H9 (cell line): Measurements from ENCODE around the gene LTBP4. TPM values are rescaled to one million over a fixed set of nuclear protein-coding genes. Genes with fewer than 3 reads are reported as not detected.

Source experiments
- DNase-seq: peaks from one replicate; pipeline ENCODE4 v3.0.0-alpha.2; 2017
- H2AFZ ChIP-seq: one replicate; pipeline ENCODE4 v1.6.1; 2013; ENCODE audit warnings: mild to moderate bottlenecking, low read length, control low read depth, moderate library complexity
- H2AK5ac ChIP-seq: 2 replicates; pipeline ENCODE4 v1.6.1; 2013; ENCODE audit warnings: low read length, control low read depth, mixed read lengths; ENCODE audit not compliant: insufficient read length
- H2BK120ac ChIP-seq: one replicate; pipeline ENCODE4 v1.6.1; 2013; ENCODE audit warnings: low read depth, mild to moderate bottlenecking, low read length, control low read depth, inconsistent platforms; ENCODE audit not compliant: poor library complexity, severe bottlenecking
- H2BK12ac ChIP-seq: 2 replicates; pipeline ENCODE4 v1.6.1; 2013; ENCODE audit warnings: low read length, control low read depth, mixed read lengths, low read depth; ENCODE audit not compliant: insufficient read length
- H2BK15ac ChIP-seq: 2 replicates; pipeline ENCODE4 v1.6.1; 2013; ENCODE audit warnings: low read depth, low read length, control low read depth
- H2BK20ac ChIP-seq: one replicate; pipeline ENCODE4 v1.6.1; 2013; ENCODE audit warnings: low read depth, mild to moderate bottlenecking, low read length, control low read depth, inconsistent platforms; ENCODE audit not compliant: poor library complexity, severe bottlenecking
- H2BK5ac ChIP-seq: 2 replicates; pipeline ENCODE4 v1.6.1; 2013; ENCODE audit warnings: low read length, control low read depth, mixed read lengths; ENCODE audit not compliant: insufficient read length
- H3K14ac ChIP-seq: 2 replicates; pipeline ENCODE4 v1.6.1; 2013; ENCODE audit warnings: low read length, control low read depth; ENCODE audit not compliant: insufficient read depth
- H3K18ac ChIP-seq: 2 replicates; pipeline ENCODE4 v1.6.1; 2013; ENCODE audit warnings: low read depth, mild to moderate bottlenecking, mixed read lengths, low read length, control low read depth; ENCODE audit not compliant: insufficient read length
- H3K23ac ChIP-seq: 2 replicates; pipeline ENCODE4 v1.6.1; 2013; ENCODE audit warnings: low read length, control low read depth, mixed read lengths, low read depth; ENCODE audit not compliant: insufficient read length
- H3K23me2 ChIP-seq: 2 replicates; pipeline ENCODE4 v1.6.1; 2013; ENCODE audit warnings: low read depth, mild to moderate bottlenecking, mixed read lengths, low read length, control low read depth; ENCODE audit not compliant: insufficient read length, poor library complexity, severe bottlenecking
- H3K27ac ChIP-seq: 2 replicates; pipeline ENCODE4 v1.5.1; 2013; ENCODE audit warnings: low read length, control low read depth, mixed read lengths, low read depth; ENCODE audit not compliant: insufficient read length
- H3K27me3 ChIP-seq: 2 replicates; pipeline ENCODE4 v1.6.1; 2013; ENCODE audit warnings: low read length, control low read depth, inconsistent platforms; ENCODE audit not compliant: insufficient read depth
- H3K4ac ChIP-seq: 2 replicates; pipeline ENCODE4 v1.6.1; 2013; ENCODE audit warnings: low read depth, mild to moderate bottlenecking, control low read depth, inconsistent platforms, low read length, moderate library complexity
- H3K4me1 ChIP-seq: 2 replicates; pipeline ENCODE4 v1.6.1; 2013; ENCODE audit warnings: low read length, control low read depth, inconsistent platforms; ENCODE audit not compliant: insufficient read depth
- H3K4me2 ChIP-seq: 2 replicates; pipeline ENCODE4 v1.6.1; 2013; ENCODE audit warnings: low read length, control low read depth, mixed read lengths; ENCODE audit not compliant: insufficient read length, insufficient read depth
- H3K56ac ChIP-seq: 2 replicates; pipeline ENCODE4 v1.6.1; 2013; ENCODE audit warnings: low read depth, mild to moderate bottlenecking, mixed read lengths, low read length, control low read depth; ENCODE audit not compliant: insufficient read length
- H3K79me1 ChIP-seq: 2 replicates; pipeline ENCODE4 v1.6.1; 2013; ENCODE audit warnings: low read depth, mild to moderate bottlenecking, moderate library complexity, low read length, control low read depth, inconsistent platforms; ENCODE audit not compliant: insufficient read depth, poor library complexity, severe bottlenecking
- H3K79me2 ChIP-seq: 2 replicates; pipeline ENCODE4 v1.6.1; 2013; ENCODE audit warnings: low read length, control low read depth, inconsistent platforms; ENCODE audit not compliant: insufficient read depth
- H3K9ac ChIP-seq: 2 replicates; pipeline ENCODE4 v1.6.1; 2013; ENCODE audit warnings: low read length, control low read depth, mixed read lengths; ENCODE audit not compliant: insufficient read length; ENCODE audit errors: extremely low read depth
- H3K9me3 ChIP-seq: one replicate; pipeline ENCODE4 v1.6.1; 2013; ENCODE audit warnings: low read depth, low read length, inconsistent platforms; ENCODE audit not compliant: control insufficient read depth
- H3T11ph ChIP-seq: one replicate; pipeline ENCODE4 v1.6.1; 2013; ENCODE audit warnings: mild to moderate bottlenecking, low read length, control low read depth, inconsistent platforms
- H4K20me1 ChIP-seq: one replicate; pipeline ENCODE4 v1.6.1; 2013; ENCODE audit not compliant: control insufficient read depth, insufficient read length, insufficient read depth
- H4K5ac ChIP-seq: 2 replicates; pipeline ENCODE4 v1.6.1; 2013; ENCODE audit warnings: low read depth, mild to moderate bottlenecking, mixed read lengths, low read length, control low read depth; ENCODE audit not compliant: insufficient read length
- H4K8ac ChIP-seq: replicated peaks from 2 replicates; pipeline ENCODE4 v1.6.1; 2013; ENCODE audit warnings: low read length, control low read depth, mixed read lengths, low read depth; ENCODE audit not compliant: insufficient read length
- H4K91ac ChIP-seq: 2 replicates; pipeline ENCODE4 v1.6.1; 2013; ENCODE audit warnings: low read depth, mild to moderate bottlenecking, moderate library complexity, mixed read lengths, low read length, control low read depth; ENCODE audit not compliant: insufficient read length
- H3K27ac Mint-ChIP-seq, 3 experiments: 2 replicates in 2 of 3; 3 replicates in 1 of 3; pipeline ENCODE4 v1.8.0; 2020 to 2021; ENCODE audit warnings: mixed read lengths in 3 of 3, mild to moderate bottlenecking in 1 of 3, moderate library complexity in 1 of 3
- H3K27me3 Mint-ChIP-seq: 2 replicates; pipeline ENCODE4 v1.8.0; 2021; ENCODE audit warnings: low read depth, mild to moderate bottlenecking, moderate library complexity, mixed read lengths
- H3K36me3 Mint-ChIP-seq, 3 experiments: 2 replicates in 2 of 3; 3 replicates in 1 of 3; pipeline ENCODE4 v1.8.0; 2020 to 2021; ENCODE audit warnings: low read depth in 3 of 3, mixed read lengths in 3 of 3; ENCODE audit not compliant: insufficient read depth in 1 of 3
- H3K4me1 Mint-ChIP-seq, 2 experiments: 2 replicates each; pipeline ENCODE4 v1.8.0; 2020; ENCODE audit warnings: mixed read lengths in 2 of 2
- H3K4me3 Mint-ChIP-seq, 2 experiments: 2 replicates in 1 of 2; 3 replicates in 1 of 2; pipeline ENCODE4 v1.8.0; 2020 to 2021; ENCODE audit warnings: mild to moderate bottlenecking in 2 of 2, mixed read lengths in 2 of 2, moderate library complexity in 1 of 2
- H3K9me3 Mint-ChIP-seq, 2 experiments: 2 replicates in 1 of 2; 3 replicates in 1 of 2; pipeline ENCODE4 v1.8.0; 2020; ENCODE audit warnings: mild to moderate bottlenecking in 2 of 2, mixed read lengths in 2 of 2, moderate library complexity in 1 of 2
- WGBS: extraction: QIAGEN DNeasy Blood & Tissue Kit; methylation state at CpG from one replicate; pipeline ENCODE4 v1.1.7; 2013; ENCODE audit warnings: missing lambda C conversion rate, low lambda C conversion rate, mixed read lengths; ENCODE audit not compliant: insufficient read length; ENCODE audit errors: extremely low coverage; 5-methylcytosine and 5-hydroxymethylcytosine counted together
- total RNA-seq: library from RNA; stranded (reverse); gene quantifications from 2 replicates; pipeline ENCODE4 v1.2.1, GENCODE V29; 2021
- TF ChIP-seq, protein P1 (sequence below): fragments of 200-600 bp; sonication (generic); conservative IDR thresholded peaks from 3 replicates; pipeline ENCODE4 v1.8.0; 2021; ENCODE audit warnings: antibody characterized with exemption, mild to moderate bottlenecking

Gene LTBP4
- total RNA-seq, 1 experiment from 2014 or later = 129 TPM

DNA sequence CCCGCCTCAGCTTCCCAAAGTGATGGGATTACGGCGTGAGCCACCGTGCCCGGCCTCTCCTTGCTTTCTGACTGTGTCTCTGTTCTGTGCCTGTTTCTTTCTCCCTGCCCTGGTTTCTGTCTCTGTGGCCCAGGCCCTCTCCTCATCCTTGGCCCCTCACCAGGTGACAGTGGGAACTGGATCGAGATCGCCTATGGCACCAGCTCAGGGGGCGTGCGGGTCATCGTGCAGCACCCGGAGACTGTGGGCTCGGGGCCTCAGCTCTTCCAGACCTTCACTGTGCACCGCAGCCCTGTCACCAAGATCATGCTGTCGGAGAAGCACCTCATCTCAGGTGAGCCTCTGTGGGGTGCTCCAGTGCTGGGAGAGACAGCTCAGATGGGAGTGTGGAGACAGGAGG lies 14.6 kb upstream of the LTBP4 start:
- no peak overlapping the region for H3K27ac Mint-ChIP-seq
- Histone ChIP-seq H3K14ac (no peak overlapping the region), H3K27ac (no peak overlapping the region), H2BK12ac (no peak overlapping the region), H3K4me1 (no peaks in the 10 kb centered on the region), H3K79me2 (no peaks in the 10 kb centered on the region), H4K5ac (no peak overlapping the region), H3K9ac (no peak overlapping the region), H3K23me2 (no peaks in the 10 kb centered on the region), H3K27me3 (no peaks in the 10 kb centered on the region), H2BK15ac (no peak overlapping the region), H3T11ph (no peak overlapping the region), H3K18ac (no peak overlapping the region), H4K8ac (no peak overlapping the region), H3K9me3 (no peaks in the 10 kb centered on the region), H2AFZ (no peak overlapping the region), H3K56ac (no peak overlapping the region), H2BK120ac (no peak overlapping the region), H3K4ac (no peak overlapping the region), H3K79me1 (no peaks in the 10 kb centered on the region), H2BK20ac (no peak overlapping the region), H3K4me2 (no peak overlapping the region), H4K20me1 (no peaks in the 10 kb centered on the region), H2BK5ac (no peak overlapping the region), H4K91ac (no peak overlapping the region), H2AK5ac (no peak overlapping the region), H3K23ac (no peak overlapping the region)
- WGBS = no CpG with 5 or more reads among the region's 14 CpGs
- no peaks in the 10 kb centered on the region for H3K9me3 Mint-ChIP-seq
- H3K36me3 Mint-ChIP-seq = peaks cover 32 to 79% (median 55%) of the 10 kb centered on the region in 3 experiments
- H3K4me1 Mint-ChIP-seq = no peaks in the 10 kb centered on the region
- H3K4me3 Mint-ChIP-seq = no peak overlapping the region; a peak in 1 of 5 replicates
- no peaks in the 10 kb centered on the region; the same call in 1 of the 2 replicates for H3K27me3 Mint-ChIP-seq
- TF ChIP-seq, protein P1, sequence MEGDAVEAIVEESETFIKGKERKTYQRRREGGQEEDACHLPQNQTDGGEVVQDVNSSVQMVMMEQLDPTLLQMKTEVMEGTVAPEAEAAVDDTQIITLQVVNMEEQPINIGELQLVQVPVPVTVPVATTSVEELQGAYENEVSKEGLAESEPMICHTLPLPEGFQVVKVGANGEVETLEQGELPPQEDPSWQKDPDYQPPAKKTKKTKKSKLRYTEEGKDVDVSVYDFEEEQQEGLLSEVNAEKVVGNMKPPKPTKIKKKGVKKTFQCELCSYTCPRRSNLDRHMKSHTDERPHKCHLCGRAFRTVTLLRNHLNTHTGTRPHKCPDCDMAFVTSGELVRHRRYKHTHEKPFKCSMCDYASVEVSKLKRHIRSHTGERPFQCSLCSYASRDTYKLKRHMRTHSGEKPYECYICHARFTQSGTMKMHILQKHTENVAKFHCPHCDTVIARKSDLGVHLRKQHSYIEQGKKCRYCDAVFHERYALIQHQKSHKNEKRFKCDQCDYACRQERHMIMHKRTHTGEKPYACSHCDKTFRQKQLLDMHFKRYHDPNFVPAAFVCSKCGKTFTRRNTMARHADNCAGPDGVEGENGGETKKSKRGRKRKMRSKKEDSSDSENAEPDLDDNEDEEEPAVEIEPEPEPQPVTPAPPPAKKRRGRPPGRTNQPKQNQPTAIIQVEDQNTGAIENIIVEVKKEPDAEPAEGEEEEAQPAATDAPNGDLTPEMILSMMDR = no peak
- DNase-seq = peak; percentile 11
